ES-I3 (cell line): ENCODE measurements around the gene SLC22A6.

Experiments
- H3K36me3 ChIP-seq: 2 replicates; pipeline ENCODE4 v1.6.1; 2013; ENCODE audit warnings: mild to moderate bottlenecking, low read length, control low read depth, moderate library complexity; ENCODE audit not compliant: insufficient read depth
- H3K4me1 ChIP-seq: 2 replicates; pipeline ENCODE4 v1.6.1; 2013; ENCODE audit warnings: mild to moderate bottlenecking, control low read depth, low read length; ENCODE audit not compliant: insufficient read depth
- H3K9ac ChIP-seq: 2 replicates; pipeline ENCODE4 v1.6.1; 2013; ENCODE audit warnings: low read depth, mild to moderate bottlenecking, low read length, moderate library complexity
- H3K9me3 ChIP-seq: 2 replicates; pipeline ENCODE4 v1.6.1; 2013; ENCODE audit warnings: mild to moderate bottlenecking, low read length, moderate library complexity; ENCODE audit not compliant: control insufficient read depth, insufficient read depth

The SLC22A6 gene

GRCh38 chr11:62931499-62932278 is 53.1 kb downstream of the SLC22A6 start:
- H3K9ac ChIP-seq, result no peak overlapping the region
- no peaks in the 10 kb centered on the region for H3K36me3 ChIP-seq
- no peaks in the 10 kb centered on the region for H3K9me3 ChIP-seq
- H3K4me1 ChIP-seq, result peaks cover 21% of the 10 kb centered on the region

DNA sequence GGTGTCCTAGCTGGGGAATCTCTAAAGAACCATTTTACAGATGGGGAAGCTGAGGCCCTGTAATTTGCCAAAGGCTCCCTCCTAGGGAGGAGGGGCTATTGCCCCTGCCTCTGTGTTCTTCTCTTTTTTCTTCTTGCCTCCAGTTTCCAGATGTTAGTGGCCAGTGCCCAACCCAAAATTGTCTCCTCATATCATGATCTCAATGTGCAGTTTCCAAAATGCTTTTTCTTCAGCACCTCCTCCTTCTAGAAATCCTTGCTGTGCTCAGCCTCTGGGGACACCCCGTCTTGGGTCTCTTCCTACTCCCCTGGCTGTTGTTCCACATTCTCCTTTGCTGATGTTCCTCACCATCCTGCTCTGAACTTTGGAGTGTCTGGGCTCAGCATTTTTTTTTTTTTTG is 54.1 kb downstream of the SLC22A6 start:
- Histone ChIP-seq H3K36me3 (no peaks in the 10 kb centered on the region), H3K9ac (no peak overlapping the region), H3K4me1 (peaks cover 21% of the 10 kb centered on the region), H3K9me3 (no peaks in the 10 kb centered on the region)

GRCh38 chr11:62930157-62930556 is 54.6 kb downstream of the SLC22A6 start:
- H3K9ac ChIP-seq, result no peak overlapping the region
- peaks cover 21% of the 10 kb centered on the region for H3K4me1 ChIP-seq
- no peaks in the 10 kb centered on the region for H3K9me3 ChIP-seq
- H3K36me3 ChIP-seq, result no peaks in the 10 kb centered on the region

GRCh38 chr11:62928011-62928410 is 56.8 kb downstream of the SLC22A6 start:
- Histone ChIP-seq H3K36me3 (no peaks in the 10 kb centered on the region), H3K9me3 (no peaks in the 10 kb centered on the region), H3K9ac (no peak overlapping the region), H3K4me1 (peaks cover 14% of the 10 kb centered on the region)

- H3K36me3 ChIP-seq, result no peaks in the 10 kb centered on the region
- peaks cover 17% of the 10 kb centered on the region for H3K4me1 ChIP-seq
- peak overlapping the region; percentile 51 for H3K9ac ChIP-seq
- no peaks in the 10 kb centered on the region for H3K9me3 ChIP-seq
These were observed 57.9 kb downstream of the SLC22A6 start for GRCh38 chr11:62926680-62927455.
